ENCODE measurements around the gene CRYGC. TPM values are rescaled to one million over a fixed set of nuclear protein-coding genes. Genes with fewer than 3 reads are reported as not detected.

CRYGC gene
- not detected for polyA plus RNA-seq (ENCODE audit: insufficient read length in 3 of 3)

GRCh38 chr2:208129744-208130711 is at the start of gene CRYGC:
TSS of gene CRYGC (minus strand) at chr2:208129828. CDS start at chr2:208129792, 36 bp downstream.
- DNase-seq (ENCODE audit: low read depth in 3 of 3, low spot score in 2 of 3): no peak

DNA sequence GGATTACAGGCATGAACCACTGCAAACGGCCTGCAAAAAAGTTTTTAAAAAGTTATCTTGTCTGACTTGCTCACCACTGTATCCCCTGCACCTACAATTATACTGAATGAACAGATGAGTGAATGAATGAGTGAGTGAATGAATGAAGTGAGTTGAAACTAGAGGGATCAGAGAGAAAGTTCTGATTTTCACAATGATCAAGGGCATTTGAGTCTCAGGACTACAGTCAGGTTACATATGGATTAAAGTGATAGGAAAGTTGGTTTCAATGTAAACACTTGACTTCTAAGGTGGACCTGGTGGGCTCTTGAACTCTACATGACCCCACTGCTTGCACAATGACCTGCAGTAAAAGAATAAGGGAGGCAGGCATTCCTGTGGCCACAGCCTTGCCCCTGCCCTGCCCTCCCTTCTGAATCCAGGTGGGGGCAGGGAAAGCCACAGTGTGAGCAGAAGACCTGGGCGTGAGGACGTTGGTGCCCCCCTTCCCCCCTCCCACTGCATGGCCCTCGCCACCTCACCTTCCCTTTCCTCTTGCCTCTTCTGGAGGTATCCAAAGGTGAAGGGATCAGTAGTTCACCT is 49.5 kb upstream of the CRYGC start:
- no peak for DNase-seq (ENCODE audit: low read depth in 3 of 3, low spot score in 2 of 3)

DNA sequence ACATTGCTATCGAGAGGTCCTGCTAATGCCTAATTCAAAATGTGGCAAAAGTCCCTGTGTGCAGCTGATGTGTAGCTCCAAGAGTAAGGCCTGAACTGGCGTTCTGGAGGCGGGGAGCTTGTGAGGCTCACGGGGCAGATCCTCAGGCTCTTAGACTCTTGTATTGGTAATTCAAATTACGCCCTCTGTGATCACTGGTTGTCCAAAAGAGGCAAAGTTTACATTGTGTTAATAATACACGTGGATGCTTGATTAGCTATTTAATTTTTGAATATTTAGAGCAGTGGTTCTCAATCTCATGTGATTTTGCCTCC is 46.2 kb upstream of the CRYGC start:
- DNase-seq (ENCODE audit: low read depth in 3 of 3, low spot score in 2 of 3): no peak

DNA sequence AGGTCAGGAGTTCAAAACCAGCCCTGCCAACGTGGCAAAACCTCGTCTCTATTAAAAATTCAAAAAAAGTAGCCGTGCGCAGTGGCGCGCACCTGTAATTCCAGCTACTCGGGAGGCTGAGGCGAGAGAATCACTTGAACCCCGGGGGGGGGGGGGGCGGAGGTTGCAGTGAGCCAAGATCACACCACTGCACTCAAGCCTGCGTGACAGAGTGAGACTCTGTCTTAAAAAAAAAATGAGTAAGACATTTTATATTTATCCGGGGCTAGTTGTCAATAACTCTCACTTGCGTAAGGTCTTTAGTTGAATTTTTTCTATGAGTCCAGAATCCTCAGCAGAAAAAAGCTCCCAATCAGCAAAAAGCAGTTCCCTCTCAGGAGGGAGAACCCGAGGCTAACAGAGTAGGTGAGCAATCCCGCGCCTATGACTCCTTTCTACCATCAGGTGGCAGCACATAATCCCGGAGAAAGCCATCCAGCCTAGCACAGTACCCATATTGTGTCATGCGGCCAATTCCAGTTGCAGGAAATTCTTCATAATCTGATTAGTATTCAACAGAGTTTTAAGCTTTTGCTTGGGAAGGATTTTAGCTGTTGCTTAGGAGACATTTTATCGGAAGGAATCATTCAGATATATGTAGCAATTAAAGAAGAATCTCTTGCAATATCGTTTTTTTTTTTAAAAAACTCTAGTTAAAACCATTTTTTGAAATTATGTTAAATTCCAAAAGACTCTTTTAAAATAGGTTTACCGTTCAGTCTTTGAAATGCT is 45.6 kb upstream of the CRYGC start:
- DNase-seq (ENCODE audit: low read depth in 3 of 3, low spot score in 2 of 3): peak; percentile 52 to 74 (median 56)

- DNase-seq (ENCODE audit: low read depth in 3 of 3, low spot score in 2 of 3): no peak
Observed at GRCh38 chr2:208174144-208174543, 44.5 kb upstream of the CRYGC start.

GRCh38 chr2:208172125-208172524 is 42.5 kb upstream of the CRYGC start:
- no peak for DNase-seq (ENCODE audit: low read depth in 3 of 3, low spot score in 2 of 3)

DNA sequence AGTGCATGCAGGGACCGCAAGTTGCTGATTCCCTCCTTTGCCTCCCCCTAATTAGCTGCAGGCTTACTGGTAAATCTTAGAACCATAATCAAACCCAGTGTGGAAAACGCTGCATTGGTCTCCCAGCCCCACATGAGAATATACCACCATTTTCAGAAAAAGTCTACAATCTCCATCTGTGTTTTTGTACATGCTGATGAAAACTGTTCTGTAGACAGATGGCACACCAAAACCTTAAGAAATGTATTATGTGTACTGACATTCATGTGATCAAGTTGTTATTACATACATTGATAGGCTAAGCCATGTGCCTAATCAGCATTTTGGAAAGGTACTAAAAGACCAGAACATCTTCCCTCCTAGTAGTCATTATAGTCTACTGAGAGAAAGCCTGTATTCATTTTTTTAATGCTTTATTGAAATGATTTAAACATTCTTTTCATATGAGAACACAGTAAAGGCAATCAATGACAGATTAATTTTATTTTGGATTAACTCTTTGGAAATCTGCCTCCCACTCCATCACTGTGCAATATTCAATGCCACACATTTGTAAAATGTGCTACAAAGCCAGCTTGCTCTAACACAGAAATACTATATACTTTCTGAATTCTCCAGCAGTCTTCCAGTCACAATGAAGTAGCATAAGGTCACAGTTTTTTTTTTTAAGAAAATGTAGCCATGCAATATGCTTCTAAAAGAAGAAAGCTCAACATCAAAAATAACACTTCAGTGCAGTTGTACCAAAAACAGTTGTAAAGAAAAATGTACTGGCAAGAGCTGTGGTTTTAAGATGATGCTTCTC is 35.5 kb upstream of the CRYGC start:
- no peak for DNase-seq (ENCODE audit: low read depth in 3 of 3, low spot score in 2 of 3)

GRCh38 chr2:208163489-208163888 is 33.9 kb upstream of the CRYGC start, which contains the start of gene CRYGA:
TSS of gene CRYGA (minus strand) at chr2:208163589. CDS start at chr2:208163556, 33 bp downstream.
- no peak for DNase-seq (ENCODE audit: low read depth in 3 of 3, low spot score in 2 of 3)

- DNase-seq (ENCODE audit: low read depth in 3 of 3, low spot score in 2 of 3): no peak
Observed at GRCh38 chr2:208156439-208156838, 26.8 kb upstream of the CRYGC start.

GRCh38 chr2:208153156-208153555 is 23.5 kb upstream of the CRYGC start:
- no peak for DNase-seq (ENCODE audit: low read depth in 3 of 3, low spot score in 2 of 3)

GRCh38 chr2:208150956-208151355 is 21.3 kb upstream of the CRYGC start:
- DNase-seq (ENCODE audit: low read depth in 3 of 3, low spot score in 2 of 3): no peak

GRCh38 chr2:208150094-208150493 is 20.5 kb upstream of the CRYGC start:
- no peak for DNase-seq (ENCODE audit: low read depth in 3 of 3, low spot score in 2 of 3)

GRCh38 chr2:208148803-208149202 is 19.2 kb upstream of the CRYGC start:
- no peak for DNase-seq (ENCODE audit: low read depth in 3 of 3, low spot score in 2 of 3)

GRCh38 chr2:208147759-208148158 is 18.1 kb upstream of the CRYGC start:
- no peak for DNase-seq (ENCODE audit: low read depth in 3 of 3, low spot score in 2 of 3)

- no peak for DNase-seq (ENCODE audit: low read depth in 3 of 3, low spot score in 2 of 3)
Observed at GRCh38 chr2:208147008-208147407, 17.4 kb upstream of the CRYGC start.

DNA sequence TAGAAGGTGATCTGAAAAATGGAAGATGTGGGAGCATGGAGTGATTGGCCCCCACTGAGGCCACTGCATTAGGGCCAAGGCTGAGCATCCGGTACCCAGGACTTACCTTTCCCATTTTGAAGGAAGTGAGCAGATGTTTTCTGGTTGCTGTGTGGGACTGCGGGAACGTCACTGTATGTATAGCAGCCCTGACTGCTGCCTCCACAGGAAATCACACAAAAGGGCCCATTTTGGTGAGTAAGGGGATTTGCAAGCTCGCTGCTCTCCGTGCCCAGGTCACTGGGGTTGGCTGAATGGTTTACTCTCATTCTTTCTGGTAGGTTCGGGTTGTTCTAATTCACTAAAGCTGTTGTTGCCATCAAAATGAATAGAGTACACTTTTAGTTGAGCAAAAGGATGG is 16.4 kb upstream of the CRYGC start, which contains the start of gene CRYGB:
Gene CRYGB (minus strand): TSS at position 153 of the 400 bp plus-strand sequence. CDS start 38 bp downstream, at position 115.
- DNase-seq (ENCODE audit: low read depth in 3 of 3, low spot score in 2 of 3): no peak

DNA sequence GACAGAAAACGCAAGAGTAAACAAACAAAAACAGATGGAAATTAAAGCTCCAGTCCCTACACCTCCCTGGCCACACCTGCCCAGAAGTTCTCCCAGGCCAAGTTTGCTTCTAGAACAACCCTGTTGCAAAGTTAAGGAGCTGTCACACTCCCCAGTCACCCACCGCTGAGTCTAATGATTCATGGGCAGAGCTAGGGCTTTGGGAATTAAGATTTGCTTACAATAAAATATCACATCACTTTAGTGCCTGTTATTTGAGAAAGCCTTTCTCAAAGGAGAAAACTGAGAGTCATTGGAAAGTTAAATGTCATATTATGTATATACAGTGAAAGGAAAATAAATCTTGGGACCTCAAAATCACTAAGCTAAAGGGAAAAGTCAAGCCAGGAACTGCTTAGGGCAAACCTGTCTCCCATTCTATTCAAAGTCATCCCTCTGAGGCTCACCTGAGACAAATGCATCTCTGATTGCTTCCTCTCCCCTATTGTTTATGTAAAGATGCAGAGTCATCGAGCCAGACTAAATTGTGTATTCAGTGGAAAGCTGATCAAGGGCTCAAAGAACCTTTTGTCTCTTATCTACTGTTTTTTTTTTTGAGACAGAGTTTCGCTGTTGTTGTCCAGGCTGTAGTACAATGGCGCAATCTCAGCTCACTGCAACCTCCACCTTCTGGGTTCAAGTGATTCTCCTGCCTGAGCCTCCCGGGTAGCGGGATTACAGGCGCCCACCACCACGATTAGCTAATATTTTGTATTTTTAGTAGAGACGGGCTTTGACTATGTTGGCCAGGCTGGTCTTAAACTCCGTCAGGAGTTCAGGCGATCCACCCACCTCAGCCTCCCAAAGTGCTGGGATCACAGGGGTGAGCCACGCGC is 13.5 kb upstream of the CRYGC start:
- DNase-seq (ENCODE audit: low read depth in 3 of 3, low spot score in 2 of 3): no peak

GRCh38 chr2:208142240-208142924 is 12.8 kb upstream of the CRYGC start:
- no peak for DNase-seq (ENCODE audit: low read depth in 3 of 3, low spot score in 2 of 3)

DNA sequence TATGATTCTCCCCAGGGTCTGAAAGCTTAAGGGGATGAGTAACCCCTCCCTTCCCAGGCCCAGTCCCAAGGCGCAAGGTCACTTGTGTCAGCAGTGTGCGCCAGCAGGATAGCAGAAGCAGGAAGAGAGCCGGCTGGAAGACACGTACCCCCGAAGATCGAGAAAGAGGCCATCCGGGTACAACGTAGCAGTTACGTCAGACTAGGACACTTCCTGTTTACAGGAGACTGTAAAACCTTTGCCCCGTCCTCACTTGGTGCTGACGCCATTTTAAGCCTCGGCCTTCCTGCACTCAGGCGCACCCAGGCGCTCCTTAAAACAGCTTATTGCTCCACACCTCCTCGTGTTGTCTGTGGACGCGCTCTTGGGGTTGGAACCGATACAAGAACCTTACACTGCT is 9.8 kb upstream of the CRYGC start:
- no peak for DNase-seq (ENCODE audit: low read depth in 3 of 3, low spot score in 2 of 3)

All from right renal cortex interstitium (tissue), 3 donors.